ENCODE data around the gene XRRA1.
"Not testable (repeated sequence)": the region's sequence is repeated elsewhere in the genome, so short reads cannot be mapped to it uniquely, and the experiment has no call there.

DNA sequence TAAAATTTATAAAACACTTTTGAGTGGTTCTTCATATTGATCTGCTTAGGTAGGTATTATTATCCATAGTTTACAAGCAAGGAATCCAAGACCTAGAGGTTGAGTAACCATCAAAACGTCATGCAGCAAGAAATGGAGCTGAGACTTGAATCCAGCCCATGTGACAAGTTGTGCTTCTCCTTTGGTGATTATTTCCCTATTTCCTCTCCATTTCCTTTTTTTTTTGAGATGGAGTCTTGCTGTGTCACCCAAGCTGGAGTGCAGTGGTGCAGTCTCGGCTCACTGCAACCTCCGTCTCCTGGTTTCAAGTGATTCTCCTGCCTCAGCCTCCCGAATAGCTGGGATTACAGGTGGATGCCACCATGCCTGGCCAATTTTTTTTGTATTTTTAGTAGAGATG, 41.3 kb upstream of the XRRA1 start:
- TF ChIP-seq, protein P1, sequence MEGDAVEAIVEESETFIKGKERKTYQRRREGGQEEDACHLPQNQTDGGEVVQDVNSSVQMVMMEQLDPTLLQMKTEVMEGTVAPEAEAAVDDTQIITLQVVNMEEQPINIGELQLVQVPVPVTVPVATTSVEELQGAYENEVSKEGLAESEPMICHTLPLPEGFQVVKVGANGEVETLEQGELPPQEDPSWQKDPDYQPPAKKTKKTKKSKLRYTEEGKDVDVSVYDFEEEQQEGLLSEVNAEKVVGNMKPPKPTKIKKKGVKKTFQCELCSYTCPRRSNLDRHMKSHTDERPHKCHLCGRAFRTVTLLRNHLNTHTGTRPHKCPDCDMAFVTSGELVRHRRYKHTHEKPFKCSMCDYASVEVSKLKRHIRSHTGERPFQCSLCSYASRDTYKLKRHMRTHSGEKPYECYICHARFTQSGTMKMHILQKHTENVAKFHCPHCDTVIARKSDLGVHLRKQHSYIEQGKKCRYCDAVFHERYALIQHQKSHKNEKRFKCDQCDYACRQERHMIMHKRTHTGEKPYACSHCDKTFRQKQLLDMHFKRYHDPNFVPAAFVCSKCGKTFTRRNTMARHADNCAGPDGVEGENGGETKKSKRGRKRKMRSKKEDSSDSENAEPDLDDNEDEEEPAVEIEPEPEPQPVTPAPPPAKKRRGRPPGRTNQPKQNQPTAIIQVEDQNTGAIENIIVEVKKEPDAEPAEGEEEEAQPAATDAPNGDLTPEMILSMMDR (IDR thresholded peaks at IDR 0.05): not testable (repeated sequence)
- TF ChIP-seq POLR2A (IDR thresholded peaks at IDR 0.05): not testable (repeated sequence)

Data from uterus (tissue), 2 donors.